HFF-Myc (cell line): Measurements from ENCODE around the gene CDKAL1.
A peak's percentile ranks its signal among the peaks of the same experiment; 100 is the strongest.
"Not testable (repeated sequence)": the region's sequence is repeated elsewhere in the genome, so short reads cannot be mapped to it uniquely, and the experiment has no call there.

Experiments used
- DNase-seq: peaks from one replicate; pipeline ENCODE4 v3.0.0-alpha.2; 2011; ENCODE audit warnings: low read depth; ENCODE audit errors: extremely low read depth
- H3K4me3 ChIP-seq: replicated peaks from 2 replicates; pipeline ENCODE4 v1.5.1; 2011; ENCODE audit warnings: low read depth, mild to moderate bottlenecking, control low read depth, low read length
- CTCF ChIP-seq: IDR thresholded peaks from 2 replicates; pipeline ENCODE4 v1.5.1; 2012; ENCODE audit warnings: mild to moderate bottlenecking, low read depth, low read length, control low read depth; ENCODE audit errors: missing control alignments

The CDKAL1 gene

GRCh38 chr6:20817806-20818320, 283.6 kb downstream of the CDKAL1 start:
- H3K4me3 ChIP-seq = no peak overlapping the region
- no peak for DNase-seq
- no peak for TF ChIP-seq CTCF

GRCh38 chr6:20819774-20820400, 285.6 kb downstream of the CDKAL1 start:
- no peak for DNase-seq
- TF ChIP-seq CTCF = no peak
- H3K4me3 ChIP-seq = no peak overlapping the region

GRCh38 chr6:20826378-20826777, 292.1 kb downstream of the CDKAL1 start:
- no peak for TF ChIP-seq CTCF
- DNase-seq = peak; percentile 17
- H3K4me3 ChIP-seq = no peak overlapping the region

DNA sequence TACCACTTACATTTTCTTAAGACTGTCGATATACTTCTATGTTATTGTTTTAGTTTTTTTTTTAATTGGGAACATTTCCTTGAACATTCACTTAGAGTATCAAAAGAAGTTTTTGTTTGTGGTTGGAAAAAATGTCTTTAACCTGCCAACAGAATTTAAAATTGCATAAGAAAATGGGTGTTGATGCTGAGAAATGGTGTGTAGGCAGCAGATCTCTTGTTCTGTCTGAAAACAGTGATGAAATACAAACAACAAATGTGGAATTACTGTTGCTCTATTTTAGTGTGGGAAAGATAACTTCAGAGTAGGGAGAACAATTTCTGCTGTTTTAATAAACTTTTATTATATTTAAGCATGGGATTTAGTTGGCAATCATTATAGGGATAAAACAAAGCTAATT, 293.5 kb downstream of the CDKAL1 start:
- no peak for TF ChIP-seq CTCF
- H3K4me3 ChIP-seq = no peak overlapping the region
- DNase-seq = no peak

DNA sequence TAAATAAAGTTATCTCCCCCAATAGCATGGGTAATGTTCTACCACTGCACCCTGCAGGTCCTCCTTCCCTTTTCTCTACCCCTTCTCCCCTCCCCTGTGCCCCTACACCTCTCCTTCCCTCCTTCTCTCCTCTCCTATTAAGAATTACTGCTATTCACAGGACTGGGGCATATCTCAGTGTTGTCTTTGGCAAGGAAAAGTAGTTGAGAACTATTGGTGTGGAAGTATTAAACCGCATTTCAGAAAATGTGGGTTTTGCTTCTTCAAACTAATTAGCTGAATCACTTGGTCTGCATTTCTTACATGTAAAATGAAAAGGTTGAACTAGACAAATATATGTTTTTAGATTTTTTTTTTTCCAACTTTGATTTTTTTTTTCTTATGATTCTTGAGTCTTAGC, 296.3 kb downstream of the CDKAL1 start:
- TF ChIP-seq CTCF = no peak
- H3K4me3 ChIP-seq = no peak overlapping the region
- DNase-seq = no peak

- H3K4me3 ChIP-seq, DNase-seq: not testable (repeated sequence)
Measured at GRCh38 chr6:20831251-20831650, 297.0 kb downstream of the CDKAL1 start.

- TF ChIP-seq CTCF = no peak
- DNase-seq = no peak
- no peak overlapping the region for H3K4me3 ChIP-seq
Measured at GRCh38 chr6:20833881-20834515, 299.7 kb downstream of the CDKAL1 start.
